Aorta (tissue), 5 donors: ENCODE data around the gene TRAK1. TPM values are rescaled to one million over a fixed set of nuclear protein-coding genes. Genes with fewer than 3 reads are reported as not detected.

Experiments used
- ATAC-seq: fragments of 200-7000 bp; cut with Tn5 transposase; one replicate; pipeline ENCODE4 v1.9.1; 2022; ENCODE audit warnings: moderate library complexity; ENCODE audit not compliant: low FRiP score
- DNase-seq, 2 donors: peaks; one replicate each; pipeline ENCODE4 v3.0.0-alpha.2; 2020
- H3K27ac ChIP-seq, 2 donors: one replicate each; pipeline ENCODE4 v1.5.1; 2013; ENCODE audit warnings: low read length in 2 of 2, mild to moderate bottlenecking in 2 of 2, moderate library complexity in 2 of 2, control low read depth in 1 of 2, inconsistent platforms in 1 of 2, low read depth in 1 of 2
- H3K27me3 ChIP-seq, 2 donors: one replicate each; pipeline ENCODE4 v1.6.1; 2013; ENCODE audit warnings: control low read depth in 1 of 2, low read length in 1 of 2, mild to moderate bottlenecking in 1 of 2, moderate library complexity in 1 of 2; ENCODE audit not compliant: insufficient read depth in 2 of 2, control insufficient read depth in 1 of 2
- H3K36me3 ChIP-seq, 2 donors: one replicate each; pipeline ENCODE4 v1.6.1; 2013; ENCODE audit warnings: control low read depth in 1 of 2, low read length in 1 of 2, mild to moderate bottlenecking in 1 of 2; ENCODE audit not compliant: insufficient read depth in 2 of 2, control insufficient read depth in 1 of 2
- H3K4me1 ChIP-seq, 2 donors: one replicate each; pipeline ENCODE4 v1.6.1; 2013; ENCODE audit warnings: low read length in 2 of 2, control low read depth in 1 of 2, mild to moderate bottlenecking in 1 of 2, moderate library complexity in 1 of 2; ENCODE audit not compliant: insufficient read depth in 2 of 2, control insufficient read depth in 1 of 2
- H3K4me3 ChIP-seq, 2 donors: one replicate each; pipeline ENCODE4 v1.5.1; 2013; ENCODE audit warnings: low read length in 2 of 2, control low read depth in 1 of 2, mild to moderate bottlenecking in 1 of 2
- H3K9me3 ChIP-seq: one replicate; pipeline ENCODE4 v1.6.1; 2013; ENCODE audit warnings: mild to moderate bottlenecking, low read length; ENCODE audit not compliant: control insufficient read depth
- WGBS, 2 donors: extraction: QIAGEN DNeasy Blood & Tissue Kit; methylation state at CpG; one replicate each; pipeline ENCODE4 v1.1.7; 2013; 5-methylcytosine and 5-hydroxymethylcytosine counted together
- intact Hi-C, 2 donors: fragments of 100-400 bp; cut with DNase I; formaldehyde crosslinking; loops; one replicate each; pipeline versions ENCODE4 v1.14.2 to v1.15.0; 2022
- polyA plus RNA-seq, 2 donors: library from polyadenylated mRNA; stranded (reverse); fragments of 200-250 nt; gene quantifications; one replicate each; pipeline ENCODE4 v1.2.3, GENCODE V29; 2013
- total RNA-seq, 2 donors: library from RNA; stranded (reverse); fragmentation: NEBNext Ultra II Directional; extraction: Animal tissue kit (Norgen Biotek cat#: 25700); gene quantifications; one replicate each; pipeline ENCODE4 v1.2.1, GENCODE V29; 2021
- donor health status: healthy with polysubstance abuse.
- donor health status: Bipolar disorder and iron deficiency.
- donor health status: DM: no; HTN: no; CAD: no.
- donor health status: DM: no; HTN: no; CAD: no.
- donor health status: DM: yes; HTN: yes; CAD: no.

TRAK1 gene
- total and polyA plus RNA-seq, 4 donors, result 15.7 to 37.7 (median 24.9) TPM

DNA sequence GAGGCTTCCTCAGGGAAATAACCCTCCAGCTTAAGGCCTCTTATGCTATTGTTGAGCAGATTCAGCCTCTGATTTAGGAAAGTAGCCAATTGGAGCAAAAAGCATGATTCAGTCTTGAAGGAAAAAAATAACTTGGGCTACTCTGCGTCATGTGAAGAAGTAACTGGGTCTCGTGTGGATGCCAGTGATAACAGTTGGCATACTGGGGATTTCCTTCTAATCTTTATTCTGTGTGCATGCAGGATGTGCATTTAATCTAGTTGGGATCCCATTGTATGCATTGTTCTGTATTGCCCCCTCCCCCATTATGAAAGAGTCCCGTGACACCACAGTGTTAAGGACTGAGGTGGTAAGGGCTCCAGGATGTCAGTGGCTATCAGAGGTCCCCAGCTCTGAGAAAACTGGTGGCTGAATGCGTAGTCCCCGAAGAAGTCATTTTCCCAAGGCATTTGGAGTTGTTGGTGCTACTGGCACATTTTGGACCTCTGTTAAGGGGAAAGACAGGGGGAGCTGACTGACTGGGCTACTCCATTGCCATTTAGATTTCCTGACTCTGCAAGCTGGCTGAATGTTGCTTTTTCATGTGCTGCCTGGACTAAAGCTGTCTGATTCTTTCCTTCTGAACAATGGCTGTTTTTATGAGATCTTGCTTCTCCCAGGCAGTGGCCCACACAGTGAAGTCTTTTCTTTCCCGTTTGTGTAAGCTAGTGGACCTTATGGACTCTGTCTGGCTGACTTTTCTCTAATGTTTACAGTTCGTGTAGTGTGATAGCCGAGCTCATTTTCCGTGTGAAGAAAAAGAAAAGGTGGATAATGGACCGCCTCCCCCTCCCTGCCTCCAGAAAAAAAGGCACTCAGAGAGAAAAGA, 38.4 kb upstream of the TRAK1 start:
- intact Hi-C loops, result no loop called here
- Histone ChIP-seq H3K36me3 (no peaks in the 10 kb centered on the region), H3K27me3 (no peaks in the 10 kb centered on the region), H3K4me1 (peaks cover 3 to 6% of the 10 kb centered on the region in 2 donors), H3K4me3 (no peak overlapping the region), H3K9me3 (no peaks in the 10 kb centered on the region), H3K27ac (peak overlapping the region; percentile 24 to 98)
- WGBS, 2 donors, result 3 to 7% methylated on average over 10 of the region's 10 CpGs
- DNase-seq (no peak), ATAC-seq (peak; percentile 82)

DNA sequence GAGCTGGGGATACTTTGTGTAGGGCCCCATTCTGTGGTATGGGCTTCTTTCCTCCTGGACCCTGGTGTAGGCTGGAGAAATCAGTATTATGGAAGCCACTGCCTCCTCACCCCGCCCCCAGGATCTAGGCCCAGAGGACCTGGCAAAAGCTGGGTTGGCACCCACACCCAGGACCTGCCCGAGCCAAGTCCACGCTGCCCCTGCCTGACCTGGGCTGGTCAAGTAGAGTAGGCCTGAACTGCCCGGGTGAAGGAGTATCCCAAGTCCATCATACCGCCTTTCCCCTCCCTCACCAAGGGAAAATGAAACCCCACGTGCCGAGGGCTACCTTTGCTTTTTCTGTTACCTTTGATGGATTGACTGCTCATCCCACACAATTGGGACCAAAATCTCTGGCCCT, 37.7 kb upstream of the TRAK1 start:
- Histone ChIP-seq H3K27ac (peak overlapping the region; percentile 24 to 39), H3K4me1 (peaks cover 3 to 6% of the 10 kb centered on the region in 2 donors), H3K36me3 (no peaks in the 10 kb centered on the region), H3K27me3 (no peaks in the 10 kb centered on the region), H3K9me3 (no peaks in the 10 kb centered on the region), H3K4me3 (no peak overlapping the region)
- peak; percentile 72 for ATAC-seq
- intact Hi-C loops, result no loop called here
- DNase-seq, result peak; percentile 72 to 82
- WGBS, 2 donors, result 15 to 16% methylated on average over 7 of the region's 7 CpGs

DNA sequence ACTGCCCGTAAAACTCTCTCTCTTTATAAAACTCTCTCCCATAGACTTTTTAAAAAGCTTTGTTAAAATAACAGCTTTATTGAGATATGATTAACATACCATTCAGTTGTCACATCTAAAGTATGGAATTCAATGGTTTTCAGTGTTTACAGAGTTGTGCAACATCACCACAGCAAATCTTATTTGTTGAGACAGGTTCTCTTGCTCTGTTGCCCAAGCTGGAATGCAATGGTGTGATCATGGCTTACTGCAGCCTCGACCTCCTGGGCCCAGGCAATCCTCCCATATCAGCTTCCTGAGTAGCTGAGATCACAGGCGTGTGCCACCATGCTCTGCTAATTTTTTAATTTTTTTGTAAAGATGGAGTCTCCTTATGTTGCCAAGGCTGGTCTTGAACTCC, 35.9 kb upstream of the TRAK1 start:
- ATAC-seq, result no peak
- Histone ChIP-seq H3K27ac (no peak overlapping the region), H3K4me1 (peaks cover 3% of the 10 kb centered on the region in 2 donors), H3K4me3 (no peak overlapping the region), H3K27me3 (no peaks in the 10 kb centered on the region), H3K36me3 (no peaks in the 10 kb centered on the region), H3K9me3 (no peaks in the 10 kb centered on the region)
- intact Hi-C loops, result no loop called here
- WGBS, 2 donors, result 91 to 94% methylated on average over 3 of the region's 3 CpGs
- DNase-seq, result no peak

DNA sequence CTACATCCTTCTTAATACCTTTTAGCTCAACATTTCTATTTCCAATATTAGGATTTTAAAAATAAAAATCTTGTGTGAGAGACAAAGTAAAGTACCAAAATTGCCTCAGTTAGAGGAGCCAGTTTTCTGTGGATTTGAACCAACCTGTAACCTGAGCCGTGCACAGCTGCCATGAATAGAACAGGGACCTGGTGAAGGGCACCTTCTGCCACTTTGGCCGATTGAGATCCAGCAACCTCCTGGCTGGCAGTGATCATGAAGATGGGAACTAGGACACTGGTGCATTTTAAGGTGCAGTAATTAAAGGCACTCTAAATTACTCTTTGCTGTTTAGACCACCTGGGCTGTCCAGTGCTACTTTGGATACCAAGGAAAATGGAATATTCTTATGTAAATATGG, 34.3 kb upstream of the TRAK1 start:
- H3K4me3 ChIP-seq, result no peak overlapping the region
- 76 to 88% methylated on average over 2 of the region's 2 CpGs for WGBS, 2 donors
- intact Hi-C loops, result no loop called here
- no peak overlapping the region for H3K27ac ChIP-seq
- no peaks in the 10 kb centered on the region for H3K27me3 ChIP-seq
- H3K36me3 ChIP-seq, result no peaks in the 10 kb centered on the region
- ATAC-seq (no peak), DNase-seq (no peak)
- no peaks in the 10 kb centered on the region for H3K9me3 ChIP-seq
- H3K4me1 ChIP-seq, result peaks cover 3 to 10% of the 10 kb centered on the region in 2 donors

DNA sequence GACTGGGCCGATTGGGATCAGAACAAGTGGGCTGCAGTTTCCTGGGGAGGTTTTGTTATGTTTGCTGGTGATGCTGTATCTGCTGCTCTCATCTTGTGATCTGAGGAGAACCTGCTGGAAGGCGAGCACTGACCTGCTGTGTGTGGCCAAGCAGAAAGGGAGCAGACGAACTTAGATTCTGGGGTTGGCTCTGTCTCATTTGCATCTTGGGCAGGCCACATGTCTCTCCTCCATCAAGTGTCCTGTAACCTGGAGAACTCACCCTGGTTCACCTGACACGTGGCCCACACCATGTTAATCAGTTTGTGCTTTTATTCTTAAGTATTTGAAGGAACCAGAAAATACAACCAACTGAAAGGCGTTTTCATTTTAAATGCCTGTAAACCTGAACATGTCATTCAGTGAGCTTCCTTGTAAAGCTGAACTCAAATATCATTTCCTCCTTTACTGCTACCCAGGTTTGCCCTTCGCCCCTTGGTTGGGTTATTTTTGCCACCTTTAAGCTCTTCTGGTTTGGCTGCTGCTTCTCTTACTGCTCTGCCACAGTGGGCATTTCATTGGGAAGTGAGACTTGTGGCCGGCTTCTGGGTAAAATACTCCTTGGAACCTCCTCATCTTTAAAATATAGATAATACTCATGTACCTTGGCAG, 33.5 kb upstream of the TRAK1 start:
- no peak for DNase-seq
- no peaks in the 10 kb centered on the region for H3K36me3 ChIP-seq
- no peaks in the 10 kb centered on the region for H3K9me3 ChIP-seq
- no peak overlapping the region for H3K4me3 ChIP-seq
- H3K27ac ChIP-seq, result no peak overlapping the region
- H3K27me3 ChIP-seq, result no peaks in the 10 kb centered on the region
- peaks cover 1 to 12% of the 10 kb centered on the region in 2 donors for H3K4me1 ChIP-seq
- intact Hi-C loops, result no loop called here
- no peak for ATAC-seq
- WGBS, 2 donors, result 87 to 90% methylated on average over 7 of the region's 7 CpGs

DNA sequence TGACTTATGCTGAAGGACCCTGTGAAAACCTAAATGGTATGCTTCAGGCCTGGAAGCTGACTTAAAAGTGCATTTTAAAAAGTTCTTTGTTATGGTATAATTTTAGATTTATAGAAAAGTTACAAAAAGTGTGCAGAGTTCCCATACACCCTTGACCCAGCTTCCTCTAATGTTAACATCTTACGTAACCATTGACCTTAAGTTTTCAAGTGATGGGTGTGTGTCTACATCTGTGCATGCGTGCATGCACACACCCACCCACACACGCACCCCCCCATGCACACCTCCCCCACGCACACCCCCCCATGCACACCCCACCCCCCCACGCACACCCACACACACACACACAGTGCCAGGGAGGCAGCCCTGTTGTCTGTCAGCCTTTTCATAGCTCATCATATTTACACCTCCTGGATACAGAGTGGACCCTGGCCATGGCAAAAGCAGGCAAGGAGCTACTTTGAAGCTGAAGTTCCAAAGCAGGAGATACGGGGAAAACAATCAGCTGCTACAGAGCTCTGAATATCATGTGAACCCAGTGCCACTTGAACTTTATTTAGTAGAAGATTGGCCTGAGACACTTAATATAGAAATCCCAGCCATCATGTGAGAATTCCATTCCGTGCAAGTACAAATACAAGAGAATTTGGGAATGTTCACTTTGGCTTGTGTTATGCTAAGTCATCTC, 30.0 kb upstream of the TRAK1 start:
- ATAC-seq (no peak), DNase-seq (no peak)
- Histone ChIP-seq H3K9me3 (no peaks in the 10 kb centered on the region), H3K36me3 (no peaks in the 10 kb centered on the region), H3K4me3 (no peak overlapping the region), H3K27ac (peak overlapping the region in 1 of 2 donors; percentile 94), H3K4me1 (peaks cover 0 to 9% of the 10 kb centered on the region in 2 donors), H3K27me3 (no peaks in the 10 kb centered on the region)
- intact Hi-C loops, result no loop called here
- 16 to 18% methylated on average over 7 of the region's 7 CpGs for WGBS, 2 donors

DNA sequence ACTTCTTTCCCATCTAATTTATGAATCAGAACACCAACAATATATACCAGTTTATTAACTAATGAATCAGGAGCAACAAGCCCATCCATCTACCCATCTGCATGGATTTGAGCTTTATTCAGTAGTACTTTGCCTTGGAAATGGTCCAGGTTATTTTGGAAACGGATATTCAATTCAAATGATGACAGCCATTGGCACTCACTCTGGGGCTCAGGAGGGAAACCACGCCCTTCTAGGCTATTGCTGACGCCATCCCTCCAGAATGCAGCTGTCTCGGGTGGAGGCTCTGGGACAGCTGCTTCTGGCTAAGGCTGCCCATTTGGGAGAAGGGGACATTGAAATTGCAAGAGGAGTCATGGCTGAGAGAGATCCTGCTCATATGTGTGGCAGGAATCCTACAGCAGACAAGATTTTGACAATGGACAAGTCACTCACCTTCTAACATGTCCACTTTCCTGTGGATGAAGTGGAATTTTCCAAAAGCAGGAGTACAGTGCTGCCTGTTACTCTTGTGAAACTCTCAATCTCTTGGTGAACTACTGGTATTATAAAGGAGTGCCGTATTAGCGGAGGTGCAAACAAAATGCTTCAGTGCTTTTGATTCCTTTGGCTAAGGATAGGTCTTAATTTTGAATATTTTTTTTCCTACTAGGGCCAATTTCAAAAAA, 29.3 kb upstream of the TRAK1 start:
- Histone ChIP-seq H3K9me3 (no peaks in the 10 kb centered on the region), H3K27ac (peak overlapping the region; percentile 91 to 92), H3K36me3 (no peaks in the 10 kb centered on the region), H3K4me3 (no peak overlapping the region), H3K27me3 (no peaks in the 10 kb centered on the region), H3K4me1 (peaks cover 0 to 9% of the 10 kb centered on the region in 2 donors)
- intact Hi-C loops, result no loop called here
- DNase-seq, result peak; percentile 88
- 2 to 5% methylated on average over 6 of the region's 6 CpGs for WGBS, 2 donors
- peak; percentile 88 for ATAC-seq

DNA sequence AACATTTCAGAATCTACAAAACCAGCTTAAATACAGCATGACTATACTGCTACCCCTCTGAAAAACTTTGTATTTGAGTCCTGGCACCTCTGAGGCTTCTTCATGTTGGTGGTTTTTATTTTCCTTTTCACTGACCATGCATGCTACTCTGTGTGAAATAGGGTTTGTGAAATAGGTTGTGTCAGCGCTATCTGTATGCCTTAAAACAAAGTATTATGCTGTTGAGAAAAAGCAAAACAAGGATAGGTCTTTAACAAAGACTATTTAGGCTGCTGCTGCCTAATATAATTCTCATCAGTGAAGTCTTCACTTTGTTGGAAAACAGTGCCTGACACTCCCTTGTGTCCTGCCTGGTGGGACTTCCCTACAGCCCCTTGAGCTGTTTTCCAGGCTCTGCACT, 28.7 kb upstream of the TRAK1 start:
- WGBS, 2 donors, result 96 to 97% methylated on average over 1 of the region's 1 CpG
- ATAC-seq, result no peak
- no peak for DNase-seq
- peak overlapping the region; percentile 89 to 95 for H3K27ac ChIP-seq
- no peaks in the 10 kb centered on the region for H3K9me3 ChIP-seq
- H3K4me3 ChIP-seq, result no peak overlapping the region
- intact Hi-C loops, result no loop called here
- H3K27me3 ChIP-seq, result no peaks in the 10 kb centered on the region
- H3K36me3 ChIP-seq, result no peaks in the 10 kb centered on the region
- H3K4me1 ChIP-seq, result peaks cover 0 to 9% of the 10 kb centered on the region in 2 donors
